Measurements from ENCODE around the gene WLS. TPM values are rescaled to one million over a fixed set of nuclear protein-coding genes. Genes with fewer than 3 reads are reported as not detected.
"Not testable (repeated sequence)": the region's sequence is repeated elsewhere in the genome, so short reads cannot be mapped to it uniquely, and the experiment has no call there.

The WLS gene
- total RNA-seq, 1 donor from 2014 or later: not detected

- peaks cover 2% of the 10 kb centered on the region for H3K9me3 Mint-ChIP-seq
- H3K4me3 Mint-ChIP-seq: no peak overlapping the region
- CTCF ChIA-PET: no interaction called here
- ATAC-seq (ENCODE audit: low read depth) (no peak), DNase-seq (no peak)
- peaks cover 20% of the 10 kb centered on the region for H3K4me1 Mint-ChIP-seq
- H3K27me3 Mint-ChIP-seq: peaks cover 2% of the 10 kb centered on the region
- H3K27ac Mint-ChIP-seq: no peak overlapping the region
- no peak for TF ChIP-seq CTCF (IDR thresholded peaks at IDR 0.05)
- H3K36me3 Mint-ChIP-seq (ENCODE audit: low read depth): no peaks in the 10 kb centered on the region
- POLR2A ChIA-PET: no interaction called here
- intact Hi-C loops (cut with micrococcal nuclease): no loop called here
Observed at GRCh38 chr1:68162761-68163160, 69.6 kb downstream of the WLS start.

DNA sequence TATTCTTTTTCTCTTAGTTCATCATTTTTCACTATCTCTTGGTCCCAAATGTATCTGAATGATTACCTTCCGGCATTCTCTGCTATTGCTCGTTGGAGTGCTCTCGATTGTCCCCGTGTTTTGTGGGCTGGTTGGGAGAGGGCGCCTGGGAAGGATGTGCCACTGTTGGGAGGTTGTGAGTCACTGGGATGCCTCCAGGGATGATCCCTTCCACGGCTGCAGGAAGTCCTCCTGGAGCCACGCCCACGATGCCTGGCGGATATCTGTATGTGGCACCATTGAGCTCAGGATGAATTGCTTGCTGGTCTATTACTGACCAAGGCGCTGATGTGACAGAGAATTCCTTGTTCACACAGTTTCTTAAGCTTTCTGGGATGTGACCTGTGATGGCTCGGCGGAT, 70.7 kb downstream of the WLS start:
- H3K4me3 Mint-ChIP-seq; H3K27ac Mint-ChIP-seq; H3K27me3 Mint-ChIP-seq; H3K9me3 Mint-ChIP-seq; ATAC-seq (ENCODE audit: low read depth); POLR2A ChIA-PET; CTCF ChIA-PET; H3K36me3 Mint-ChIP-seq (ENCODE audit: low read depth); DNase-seq; intact Hi-C loops (cut with micrococcal nuclease): not testable (repeated sequence)
- peaks cover 20% of the 10 kb centered on the region for H3K4me1 Mint-ChIP-seq

DNA sequence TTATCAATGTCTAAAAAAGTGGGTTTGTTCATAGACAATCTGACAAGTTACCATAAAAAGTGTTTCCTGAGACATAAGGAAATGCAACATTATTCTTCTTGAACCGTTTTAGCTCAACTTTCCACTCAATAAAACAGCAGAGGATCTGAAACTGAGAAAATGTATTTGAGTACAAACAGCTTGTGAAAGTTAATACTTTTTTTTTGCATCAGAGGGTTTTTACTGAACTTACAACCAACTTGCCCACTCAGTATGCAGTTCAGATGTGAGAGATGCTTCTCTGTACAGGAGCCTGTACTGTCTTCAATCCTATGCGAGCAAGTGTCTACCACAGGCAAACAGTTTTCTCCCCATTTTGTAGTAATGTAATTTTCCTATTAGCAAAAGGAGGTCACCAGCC, 71.4 kb downstream of the WLS start:
- H3K4me3 Mint-ChIP-seq; DNase-seq; POLR2A ChIA-PET; H3K27ac Mint-ChIP-seq; H3K27me3 Mint-ChIP-seq; CTCF ChIA-PET; ATAC-seq (ENCODE audit: low read depth); H3K9me3 Mint-ChIP-seq; intact Hi-C loops (cut with micrococcal nuclease); H3K36me3 Mint-ChIP-seq (ENCODE audit: low read depth): not testable (repeated sequence)
- peaks cover 20% of the 10 kb centered on the region for H3K4me1 Mint-ChIP-seq

GRCh38 chr1:68160021-68160420, 72.3 kb downstream of the WLS start:
- no peak for DNase-seq
- no peak for ATAC-seq (ENCODE audit: low read depth)
- ChIA-PET CTCF (no interaction called here), POLR2A (no interaction called here)
- Mint-ChIP-seq H3K4me3 (no peak overlapping the region), H3K27ac (no peak overlapping the region), H3K36me3 (ENCODE audit: low read depth) (no peaks in the 10 kb centered on the region), H3K9me3 (peaks cover 2% of the 10 kb centered on the region), H3K27me3 (peaks cover 2% of the 10 kb centered on the region), H3K4me1 (peaks cover 20% of the 10 kb centered on the region)
- intact Hi-C loops (cut with micrococcal nuclease): no loop called here
- no peak for TF ChIP-seq CTCF (IDR thresholded peaks at IDR 0.05)

GRCh38 chr1:68158837-68159236, 73.5 kb downstream of the WLS start:
- intact Hi-C loops (cut with micrococcal nuclease): no loop called here
- no peak for DNase-seq
- no peak for TF ChIP-seq CTCF (IDR thresholded peaks at IDR 0.05)
- CTCF ChIA-PET: no interaction called here
- POLR2A ChIA-PET: no interaction called here
- Mint-ChIP-seq H3K27me3 (no peaks in the 10 kb centered on the region), H3K27ac (no peak overlapping the region), H3K9me3 (peaks cover 2% of the 10 kb centered on the region), H3K36me3 (ENCODE audit: low read depth) (no peaks in the 10 kb centered on the region), H3K4me3 (no peak overlapping the region), H3K4me1 (peaks cover 20% of the 10 kb centered on the region)
- ATAC-seq (ENCODE audit: low read depth): no peak

DNA sequence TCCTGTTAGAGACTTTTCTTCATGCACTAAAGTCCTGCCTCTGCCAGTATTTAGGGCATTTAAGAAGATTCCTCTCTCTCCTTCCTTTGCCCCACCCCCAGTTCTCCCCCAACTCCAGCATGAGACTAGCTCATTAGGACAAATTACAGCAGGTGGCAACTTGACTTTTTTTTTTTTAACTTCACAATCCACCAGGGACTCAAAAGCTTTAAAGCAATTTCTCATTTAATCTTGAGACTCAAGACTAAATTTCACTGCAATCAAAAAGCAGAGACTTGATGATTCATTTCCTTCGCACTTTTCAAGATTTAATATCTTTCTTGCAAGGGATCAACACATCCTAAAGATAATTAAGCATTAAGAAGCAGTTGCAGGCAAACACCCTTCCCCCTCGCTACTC, 74.9 kb downstream of the WLS start:
- ChIA-PET POLR2A (no interaction called here), CTCF (no interaction called here)
- no peak for TF ChIP-seq CTCF (IDR thresholded peaks at IDR 0.05)
- Mint-ChIP-seq H3K4me1 (peaks cover 20% of the 10 kb centered on the region), H3K27me3 (no peaks in the 10 kb centered on the region), H3K4me3 (no peak overlapping the region), H3K9me3 (peaks cover 1% of the 10 kb centered on the region), H3K36me3 (ENCODE audit: low read depth) (no peaks in the 10 kb centered on the region), H3K27ac (no peak overlapping the region)
- ATAC-seq (ENCODE audit: low read depth) (no peak), DNase-seq (no peak)
- intact Hi-C loops (cut with micrococcal nuclease): no loop called here
